Endothelial cell of umbilical vein (primary cell): ENCODE measurements around the gene RYR3. TPM values are rescaled to one million over a fixed set of nuclear protein-coding genes. Genes with fewer than 3 reads are reported as not detected.
"Not testable (repeated sequence)": the region's sequence is repeated elsewhere in the genome, so short reads cannot be mapped to it uniquely, and the experiment has no call there.

Experiments used
- BruUV-seq: library from RNA; stranded (reverse); fragments of 400-500 nt; replicated peaks from 2 replicates; lab custom pipeline; 2021; lab: Mats Ljungman, UMichigan
- CTCF ChIA-PET: fragments of 300-600, 350-600 bp; sonication (Branson Sonifier 250); formaldehyde crosslinking; loops from one replicate; lab custom pipeline; 2021; ENCODE audit warnings: antibody characterized with exemption, inconsistent platforms; lab: Charles Lee
- POLR2A ChIA-PET: fragments of 300-600, 350-600 bp; sonication (Branson Sonifier 250); formaldehyde crosslinking; loops from one replicate; lab custom pipeline; 2021; ENCODE audit warnings: antibody characterized with exemption, inconsistent platforms; lab: Charles Lee
- DNase-seq: peaks from one replicate; pipeline ENCODE4 v3.0.0-alpha.2; 2011; ENCODE audit warnings: low read depth, low spot score
- FAIRE-seq: peaks from 2 replicates; lab custom pipeline; 2011; peaks lifted over from hg19 to GRCh38; lab: Jason Lieb, UNC
- H2AFZ ChIP-seq: 2 replicates; pipeline ENCODE4 v1.6.0; 2012; ENCODE audit warnings: low read depth, low read length, control low read depth, inconsistent platforms
- H3K27ac ChIP-seq: 2 replicates; pipeline ENCODE4 v1.5.1; 2011; ENCODE audit warnings: low read depth, mild to moderate bottlenecking, control low read depth, low read length, moderate library complexity; ENCODE audit not compliant: insufficient read depth
- H3K27me3 ChIP-seq, 2 experiments: 2 replicates each; pipeline versions ENCODE4 v1.6.0 to v1.6.1; 2011; ENCODE audit warnings: low read length in 2 of 2, mixed read lengths in 1 of 2; ENCODE audit not compliant: control insufficient read depth in 2 of 2, insufficient read depth in 2 of 2
- H3K36me3 ChIP-seq, 2 experiments: 2 replicates in 1 of 2; 3 replicates in 1 of 2; pipeline ENCODE4 v1.5.1; 2011; ENCODE audit warnings: low read length in 2 of 2, mild to moderate bottlenecking in 1 of 2, moderate library complexity in 1 of 2; ENCODE audit not compliant: control insufficient read depth in 2 of 2, insufficient read depth in 2 of 2; ENCODE audit errors: extremely low read depth in 1 of 2
- H3K4me1 ChIP-seq: 3 replicates; pipeline ENCODE4 v1.5.1; 2011; ENCODE audit warnings: mild to moderate bottlenecking, low read length; ENCODE audit not compliant: control insufficient read depth, insufficient read depth; ENCODE audit errors: extremely low read depth
- H3K4me2 ChIP-seq: 2 replicates; pipeline ENCODE4 v1.6.1; 2011; ENCODE audit warnings: low read length, control low read depth, mixed read lengths; ENCODE audit not compliant: insufficient read depth
- H3K4me3 ChIP-seq, 3 experiments: fragments of 200-600 bp in 1 of 3; sonication (generic), shearing (Covaris generic) in 1 of 3; replicated peaks in 1 of 3; 2 replicates each; pipeline ENCODE4 v1.5.1; 2011 to 2016; ENCODE audit warnings: control low read depth in 3 of 3, low read length in 3 of 3, mild to moderate bottlenecking in 2 of 3, inconsistent platforms in 1 of 3, low read depth in 1 of 3, moderate library complexity in 1 of 3; ENCODE audit not compliant: insufficient read depth in 1 of 3
- H3K79me2 ChIP-seq: 2 replicates; pipeline ENCODE4 v1.6.0; 2012; ENCODE audit warnings: low read length, inconsistent platforms; ENCODE audit not compliant: control insufficient read depth, insufficient read depth
- H3K9ac ChIP-seq: replicated peaks from 2 replicates; pipeline ENCODE3; 2011; ENCODE audit warnings: low read length, control low read depth; ENCODE audit not compliant: insufficient read depth; ENCODE audit errors: extremely low read depth
- H3K9me1 ChIP-seq: replicated peaks from 3 replicates; pipeline ENCODE4 v1.6.0; 2011; ENCODE audit warnings: mild to moderate bottlenecking, low read length; ENCODE audit not compliant: control insufficient read depth, insufficient read depth; ENCODE audit errors: extremely low read depth
- H3K9me3 ChIP-seq: replicated peaks from 2 replicates; pipeline ENCODE4 v1.5.1; 2012; ENCODE audit warnings: low read length, inconsistent platforms; ENCODE audit not compliant: control insufficient read depth, insufficient read depth
- H4K20me1 ChIP-seq: replicated peaks from 2 replicates; pipeline ENCODE3; 2011; ENCODE audit warnings: mild to moderate bottlenecking, low read length; ENCODE audit not compliant: control insufficient read depth, insufficient read depth; ENCODE audit errors: extremely low read depth
- GATA2 ChIP-seq: IDR thresholded peaks from 2 replicates; pipeline ENCODE4 v1.7.0; 2011; ENCODE audit warnings: low read depth, mild to moderate bottlenecking, moderate library complexity, mixed read lengths, low read length; ENCODE audit not compliant: insufficient read length, insufficient read depth
- JUN ChIP-seq: IDR thresholded peaks from 2 replicates; pipeline ENCODE4 v1.6.1; 2011; ENCODE audit warnings: borderline replicate concordance, low read depth; ENCODE audit not compliant: insufficient read length, insufficient read depth
- MYC ChIP-seq: IDR thresholded peaks from one replicate; pipeline ENCODE4 v1.6.1; 2011; ENCODE audit warnings: mild to moderate bottlenecking, low read depth, low read length
- POLR2A ChIP-seq: IDR thresholded peaks from 2 replicates; pipeline ENCODE4 v1.6.1; 2012; ENCODE audit warnings: low read depth, mild to moderate bottlenecking, control low read depth, low read length
- POLR2AphosphoS5 ChIP-seq: IDR thresholded peaks from 2 replicates; pipeline ENCODE4 v1.6.1; 2012; ENCODE audit warnings: low read depth, mild to moderate bottlenecking, control low read depth, low read length, moderate library complexity; ENCODE audit not compliant: insufficient read depth
- dilution Hi-C: fragments of 300-500 bp; cut with MboI; formaldehyde crosslinking; loops from one replicate; pipeline ENCODE4 v1.15.0; 2019; ENCODE audit warnings: low sequenced_read_pairs; ENCODE audit not compliant: extremely low pct_ligation_motif_present
- intact Hi-C: fragments of 100-400 bp; cut with micrococcal nuclease; formaldehyde crosslinking; loops from one replicate; pipeline ENCODE4 v1.10.0; 2022
- polyA plus RNA-seq, 4 experiments: library from polyadenylated mRNA; depleted of rRNA in 3 of 4; stranded (reverse) in 3 of 4; unstranded in 1 of 4; fragments of >200 nt; gene quantifications; 2 replicates each; pipeline versions ENCODE4 v1.2.1 to v1.2.3, GENCODE V29; 2011 to 2012; ENCODE audit warnings: missing spikeins in 1 of 4
- total RNA-seq: library from RNA; stranded (reverse); gene quantifications from 2 replicates; pipeline ENCODE4 v1.2.3, GENCODE V29; 2021
- TF ChIP-seq, protein P1 (sequence below), 2 donors: IDR thresholded peaks; 1 replicate in 1 of 2; 2 replicates in 1 of 2; pipeline ENCODE4 v1.5.1; 2011; ENCODE audit warnings: low read length in 2 of 2, mild to moderate bottlenecking in 2 of 2, moderate library complexity in 2 of 2, control low read depth in 1 of 2, inconsistent platforms in 1 of 2, low read depth in 1 of 2; ENCODE audit not compliant: insufficient read depth in 1 of 2; ENCODE audit errors: extremely low read depth in 1 of 2
- TF ChIP-seq, protein P2 (sequence below): IDR thresholded peaks from 2 replicates; pipeline ENCODE4 v1.6.1; 2011; ENCODE audit not compliant: insufficient read depth, insufficient read length

RYR3 gene
- total and polyA plus RNA-seq, 2 donors (not counting 3 experiments of a cell fraction or from before 2014, with no cell fraction given): not detected

DNA sequence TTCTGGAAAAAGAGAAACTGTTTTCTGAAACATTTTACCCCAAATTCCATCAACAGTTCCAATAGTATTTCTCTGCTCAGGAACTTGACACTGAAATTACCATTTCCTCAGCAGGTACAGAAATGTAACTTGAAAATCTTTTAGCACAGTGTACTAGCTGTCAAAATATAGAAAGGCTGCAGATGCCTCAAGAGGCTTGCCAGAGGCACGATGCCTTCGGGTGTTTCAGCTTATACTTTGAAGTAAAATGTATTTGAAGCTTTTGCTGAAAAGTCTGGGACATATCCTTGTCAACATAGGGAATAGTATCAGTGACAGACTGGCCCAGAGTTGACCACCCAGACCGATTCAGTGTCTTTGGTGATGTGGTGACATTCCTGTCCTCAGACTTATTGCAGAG is 503.1 kb downstream of the RYR3 start:
- Histone ChIP-seq H3K79me2 (no peaks in the 10 kb centered on the region), H3K4me3 (no peak overlapping the region), H2AFZ (no peak overlapping the region), H3K27ac (no peak overlapping the region), H3K9me3 (no peaks in the 10 kb centered on the region), H3K4me2 (no peak overlapping the region), H3K4me1 (no peaks in the 10 kb centered on the region), H4K20me1 (no peaks in the 10 kb centered on the region), H3K9ac (no peak overlapping the region), H3K36me3 (no peaks in the 10 kb centered on the region), H3K27me3 (peaks cover 0 to 3% of the 10 kb centered on the region in 2 experiments), H3K9me1 (no peaks in the 10 kb centered on the region)
- FAIRE-seq: no peak
- no TSS peak for BruUV-seq
- dilution Hi-C loops: no loop called here
- no peak for DNase-seq
- intact Hi-C loops: no loop called here
- POLR2A ChIA-PET: no interaction called here
- CTCF ChIA-PET: no interaction called here
- TF ChIP-seq JUN (no peak), MYC (no peak), GATA2 (no peak), POLR2A (no peak), POLR2AphosphoS5 (no peak)
- TF ChIP-seq, protein P1, sequence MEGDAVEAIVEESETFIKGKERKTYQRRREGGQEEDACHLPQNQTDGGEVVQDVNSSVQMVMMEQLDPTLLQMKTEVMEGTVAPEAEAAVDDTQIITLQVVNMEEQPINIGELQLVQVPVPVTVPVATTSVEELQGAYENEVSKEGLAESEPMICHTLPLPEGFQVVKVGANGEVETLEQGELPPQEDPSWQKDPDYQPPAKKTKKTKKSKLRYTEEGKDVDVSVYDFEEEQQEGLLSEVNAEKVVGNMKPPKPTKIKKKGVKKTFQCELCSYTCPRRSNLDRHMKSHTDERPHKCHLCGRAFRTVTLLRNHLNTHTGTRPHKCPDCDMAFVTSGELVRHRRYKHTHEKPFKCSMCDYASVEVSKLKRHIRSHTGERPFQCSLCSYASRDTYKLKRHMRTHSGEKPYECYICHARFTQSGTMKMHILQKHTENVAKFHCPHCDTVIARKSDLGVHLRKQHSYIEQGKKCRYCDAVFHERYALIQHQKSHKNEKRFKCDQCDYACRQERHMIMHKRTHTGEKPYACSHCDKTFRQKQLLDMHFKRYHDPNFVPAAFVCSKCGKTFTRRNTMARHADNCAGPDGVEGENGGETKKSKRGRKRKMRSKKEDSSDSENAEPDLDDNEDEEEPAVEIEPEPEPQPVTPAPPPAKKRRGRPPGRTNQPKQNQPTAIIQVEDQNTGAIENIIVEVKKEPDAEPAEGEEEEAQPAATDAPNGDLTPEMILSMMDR (IDR thresholded peaks at IDR 0.05; ENCODE audit: extremely low read depth in 1 of 2, insufficient read depth in 1 of 2, low read depth in 1 of 2, low read length in 2 of 2): no peak
- TF ChIP-seq, protein P2, sequence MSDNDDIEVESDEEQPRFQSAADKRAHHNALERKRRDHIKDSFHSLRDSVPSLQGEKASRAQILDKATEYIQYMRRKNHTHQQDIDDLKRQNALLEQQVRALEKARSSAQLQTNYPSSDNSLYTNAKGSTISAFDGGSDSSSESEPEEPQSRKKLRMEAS: no peak

DNA sequence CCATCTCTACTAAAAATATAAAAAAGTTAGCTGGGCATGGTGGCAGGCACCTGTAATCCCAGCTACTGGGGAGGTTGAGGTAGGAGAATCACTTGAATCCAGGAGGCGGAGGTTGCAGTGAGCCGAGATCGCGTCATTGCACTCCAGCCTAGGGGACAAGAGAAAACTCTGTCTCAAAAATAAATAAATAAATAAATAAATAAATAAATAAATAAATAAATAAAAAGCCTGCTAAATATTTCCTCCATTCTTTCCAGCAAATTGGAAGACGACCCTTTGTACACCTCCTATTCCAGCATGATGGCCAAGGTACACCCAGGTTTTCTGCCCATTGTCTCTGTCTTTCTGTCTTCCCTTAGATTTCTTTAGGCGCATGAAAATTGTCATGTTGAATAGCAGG is 508.7 kb downstream of the RYR3 start:
- FAIRE-seq, H3K9ac ChIP-seq, BruUV-seq, H3K79me2 ChIP-seq, dilution Hi-C loops, H4K20me1 ChIP-seq, H2AFZ ChIP-seq, intact Hi-C loops, H3K9me1 ChIP-seq, H3K27me3 ChIP-seq, H3K4me3 ChIP-seq, DNase-seq, H3K36me3 ChIP-seq, H3K9me3 ChIP-seq, H3K27ac ChIP-seq, H3K4me1 ChIP-seq, POLR2A ChIA-PET, H3K4me2 ChIP-seq: not testable (repeated sequence)
- CTCF ChIA-PET: interaction anchor here (0.6 kb wide), 1 partner anchor 149 kb away, joined by 3 read pairs; the partner anchor contains the start of gene CHRM5
